GM12891 (cell line): ENCODE measurements around the gene USP12.

ENCODE experiments used
- POLR2A ChIP-seq: IDR thresholded peaks from 2 replicates; pipeline ENCODE4 v1.6.1; 2011; ENCODE audit warnings: low read depth, low read length, control low read depth
- TAF1 ChIP-seq: IDR thresholded peaks from 2 replicates; pipeline ENCODE4 v1.6.1; 2011; ENCODE audit warnings: low read depth, low read length, control low read depth

DNA sequence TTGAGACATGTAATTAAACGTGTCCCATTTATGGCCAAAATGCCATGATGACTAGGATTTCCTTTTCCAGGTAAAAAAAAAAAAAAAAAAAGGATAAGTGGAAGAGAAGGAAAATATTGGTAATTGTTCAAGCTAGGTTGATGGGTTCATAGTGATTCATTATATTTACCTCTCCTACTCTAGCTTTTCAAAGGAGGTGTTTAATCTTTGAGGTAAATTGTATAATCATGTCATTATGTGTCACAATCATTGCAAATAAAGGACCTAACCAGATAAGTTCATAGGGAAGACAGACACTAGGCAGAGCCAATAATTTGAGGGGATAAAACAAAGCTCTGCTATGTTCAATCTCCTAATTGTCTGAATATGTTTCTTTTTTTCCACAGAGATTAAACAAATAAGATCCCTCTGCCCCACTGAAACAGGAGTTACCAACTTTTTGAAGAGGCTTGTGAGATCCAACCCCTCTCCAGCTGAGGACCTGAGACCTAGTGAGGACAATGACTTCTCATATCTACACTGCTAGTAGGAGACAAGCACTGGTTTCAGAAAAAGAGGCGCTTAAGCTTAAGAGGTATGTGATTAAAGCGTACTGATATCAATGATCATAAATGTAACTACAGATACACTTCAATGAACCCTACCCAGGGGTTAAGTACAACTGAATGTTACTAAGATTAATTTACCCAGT is 61.4 kb downstream of the USP12 start:
- no peak for TF ChIP-seq TAF1
- TF ChIP-seq POLR2A = no peak
